Ramos (cell line): ENCODE data around the gene BBS1.

Source experiments
- in situ Hi-C: fragments of 300-500 bp; cut with MboI; formaldehyde crosslinking; loops from one replicate; pipeline ENCODE4 v1.14.3; 2022; ENCODE audit warnings: low sequenced_read_pairs; ENCODE audit not compliant: unreplicated experiment

The BBS1 gene

DNA sequence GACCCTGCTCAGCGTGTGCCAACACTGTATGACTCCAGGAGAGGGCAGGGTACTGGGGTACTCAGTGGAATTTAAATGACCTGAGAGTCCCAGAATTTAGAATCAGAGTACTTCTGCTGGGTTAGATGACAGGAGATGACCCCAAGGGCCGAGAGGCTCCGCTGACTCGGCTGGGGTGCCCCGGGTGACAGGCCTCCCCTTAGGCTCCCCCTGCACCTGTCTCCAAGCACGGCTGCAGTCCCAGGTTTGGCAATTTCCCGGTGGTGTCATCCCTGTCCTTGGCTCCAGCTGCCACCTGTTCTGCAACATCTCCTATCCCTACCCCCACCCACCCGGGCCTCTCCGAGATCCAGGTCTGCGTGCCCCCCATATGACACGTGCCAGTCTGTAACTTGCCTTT, 37.6 kb downstream of the BBS1 start:
- in situ Hi-C loops = no loop called here

DNA sequence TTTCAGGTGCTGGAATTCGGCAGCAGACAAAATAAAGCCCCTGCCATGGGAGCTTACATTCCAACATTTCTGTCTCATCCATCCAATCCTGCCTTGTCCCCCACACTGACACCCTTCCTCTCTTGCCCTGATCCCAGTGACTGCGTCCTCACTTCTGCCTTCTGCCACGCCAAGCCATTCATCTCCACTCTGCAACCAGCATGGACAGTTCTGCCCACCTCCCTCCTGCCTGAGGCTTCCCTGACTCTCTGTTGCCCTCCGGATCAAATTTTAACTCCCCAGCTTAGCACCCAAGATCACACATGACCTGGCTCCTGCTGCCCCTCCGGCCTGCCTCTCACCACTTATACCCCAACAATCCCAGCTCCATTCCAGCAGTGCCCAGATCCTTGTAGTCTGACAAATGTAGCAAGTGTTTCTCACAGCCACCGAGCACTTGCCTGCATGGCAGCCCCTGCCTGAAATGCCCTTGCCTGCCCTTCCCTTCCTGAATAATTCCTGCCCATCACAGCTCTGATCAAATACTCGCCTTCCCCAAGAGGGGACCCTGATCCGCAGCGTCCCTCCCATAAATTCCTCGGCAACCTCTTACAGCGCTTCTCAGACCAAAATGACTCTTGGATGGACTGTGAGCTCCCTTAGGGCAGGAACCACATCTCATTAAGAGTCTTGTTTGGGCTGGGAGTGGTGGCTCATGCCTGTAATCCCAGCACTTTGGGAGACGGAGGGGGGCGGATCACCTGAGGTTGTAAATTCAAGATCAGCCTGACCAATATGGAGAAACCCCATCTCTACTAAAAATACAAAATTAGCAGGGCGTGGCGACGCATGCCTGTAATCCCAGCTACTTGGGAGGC, 38.6 kb downstream of the BBS1 start:
- in situ Hi-C loops = no loop called here

DNA sequence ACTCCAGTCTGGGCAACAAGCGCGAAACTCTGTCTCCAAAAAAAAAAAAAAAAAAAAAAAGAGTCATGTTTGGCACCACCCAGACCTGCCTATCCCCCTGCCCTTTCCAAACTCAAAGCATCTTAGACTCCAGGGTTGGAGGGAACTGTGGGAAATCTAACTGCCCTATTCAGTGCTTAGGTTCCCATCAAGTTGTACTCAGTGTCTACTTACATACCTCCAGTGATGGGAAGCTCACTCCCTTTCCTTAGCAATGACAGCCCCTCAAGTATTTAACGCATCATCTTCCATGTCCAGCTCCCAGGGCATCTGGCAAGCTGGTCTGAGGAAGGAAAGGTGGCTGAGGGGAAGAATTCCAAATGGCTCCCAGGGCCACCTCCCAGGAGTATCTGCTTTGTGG, 39.3 kb downstream of the BBS1 start:
- in situ Hi-C loops = no loop called here

DNA sequence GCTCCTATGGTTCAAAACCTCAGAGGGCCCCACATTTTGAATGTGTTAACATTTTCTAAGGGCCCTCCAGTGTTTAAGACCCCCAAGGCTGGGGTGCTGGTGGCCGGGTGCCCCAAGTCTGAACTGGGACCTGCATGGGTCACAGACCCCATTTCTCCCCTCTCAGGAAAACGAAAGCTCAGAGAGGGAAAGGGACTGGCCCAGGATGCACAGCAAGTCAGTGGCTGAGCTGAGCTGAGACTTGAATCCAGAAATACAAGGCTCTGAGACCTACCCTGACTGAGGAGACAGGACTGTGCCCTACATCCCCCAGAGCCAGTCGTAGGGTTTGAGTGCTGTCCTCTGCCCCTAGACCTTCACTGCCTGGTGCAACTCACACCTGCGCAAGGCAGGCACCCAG, 40.5 kb downstream of the BBS1 start:
- in situ Hi-C loops = no loop called here

DNA sequence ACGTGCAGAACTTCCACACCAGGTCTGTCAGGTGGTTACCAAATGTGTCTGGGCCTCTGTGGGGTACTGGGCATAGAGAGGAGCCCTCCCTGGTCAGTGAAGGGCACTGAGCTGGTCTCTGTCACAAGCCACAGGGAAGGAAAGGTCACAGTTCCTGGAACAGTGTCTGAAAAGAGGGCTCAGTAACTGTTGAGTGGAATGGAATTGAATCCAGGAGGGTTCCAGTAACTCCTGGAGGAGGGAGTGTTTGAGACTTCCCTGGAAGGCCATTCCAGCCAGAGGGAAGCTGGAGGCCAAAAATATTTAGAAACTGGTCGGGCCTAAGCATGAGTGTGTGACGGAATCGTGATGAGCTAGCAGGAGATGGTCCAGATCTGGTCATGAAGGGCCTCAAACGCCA, 44.2 kb downstream of the BBS1 start:
- in situ Hi-C loops = no loop called here

DNA sequence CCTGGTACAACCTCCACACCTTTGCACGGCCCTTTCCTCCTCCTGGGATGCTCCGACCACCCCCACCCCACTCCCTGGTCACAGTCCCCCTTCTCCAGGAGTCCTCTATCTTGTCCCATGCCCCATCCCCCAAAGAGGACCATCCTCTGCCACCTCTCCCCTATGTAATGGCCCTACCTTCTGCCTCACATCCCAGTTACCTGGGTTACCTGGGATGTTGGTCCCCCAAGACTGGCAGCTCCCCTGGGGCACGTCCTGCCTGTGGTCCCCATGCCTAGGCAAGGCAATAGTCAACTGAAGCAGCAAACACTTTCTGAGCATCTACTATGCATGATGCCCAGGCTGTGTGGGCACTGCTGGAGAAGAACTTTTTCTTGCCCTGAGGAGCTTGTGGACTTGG, 45.0 kb downstream of the BBS1 start:
- in situ Hi-C loops = no loop called here

DNA sequence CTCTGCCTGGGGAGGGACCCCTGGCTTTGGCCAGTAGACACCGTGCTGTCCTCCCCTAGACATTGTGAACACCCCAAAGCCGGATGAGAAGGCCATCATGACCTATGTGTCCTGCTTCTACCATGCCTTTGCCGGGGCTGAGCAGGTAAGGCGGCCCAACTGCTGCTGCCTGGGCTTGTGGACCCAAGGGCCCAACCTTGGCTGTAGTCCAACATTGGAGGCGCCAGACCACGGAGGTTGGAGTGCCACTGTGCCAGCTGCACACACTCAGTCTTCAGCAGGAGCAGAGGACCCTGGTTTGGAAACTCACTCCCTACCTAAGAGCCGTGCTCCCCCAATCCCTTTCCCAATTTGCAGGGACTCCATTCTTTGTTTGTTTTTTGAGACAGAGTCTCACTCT, 45.7 kb downstream of the BBS1 start:
- in situ Hi-C loops = no loop called here

DNA sequence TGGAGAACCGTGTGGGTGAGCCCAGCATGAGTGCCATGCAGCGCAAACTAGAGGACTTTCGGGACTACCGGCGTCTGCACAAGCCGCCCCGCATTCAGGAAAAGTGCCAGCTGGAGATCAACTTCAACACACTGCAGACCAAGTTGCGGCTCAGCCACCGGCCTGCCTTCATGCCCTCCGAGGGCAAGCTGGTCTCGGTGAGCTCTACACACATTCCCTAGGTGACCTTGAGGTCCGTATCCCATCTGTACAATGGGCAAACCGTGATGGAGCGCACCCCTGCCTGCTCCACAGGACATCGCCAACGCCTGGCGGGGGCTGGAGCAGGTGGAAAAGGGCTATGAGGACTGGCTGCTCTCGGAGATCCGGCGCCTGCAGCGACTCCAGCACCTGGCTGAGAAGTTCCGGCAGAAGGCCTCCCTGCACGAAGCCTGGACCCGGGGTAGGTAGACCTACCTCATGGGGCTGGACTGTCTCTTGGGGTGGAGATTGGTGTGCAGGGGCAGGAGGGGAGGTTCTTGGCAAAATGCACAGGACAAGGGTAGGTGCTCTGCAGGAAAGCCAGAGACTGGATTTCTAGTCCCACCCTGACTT, 47.4 kb downstream of the BBS1 start:
- in situ Hi-C loops = no loop called here

DNA sequence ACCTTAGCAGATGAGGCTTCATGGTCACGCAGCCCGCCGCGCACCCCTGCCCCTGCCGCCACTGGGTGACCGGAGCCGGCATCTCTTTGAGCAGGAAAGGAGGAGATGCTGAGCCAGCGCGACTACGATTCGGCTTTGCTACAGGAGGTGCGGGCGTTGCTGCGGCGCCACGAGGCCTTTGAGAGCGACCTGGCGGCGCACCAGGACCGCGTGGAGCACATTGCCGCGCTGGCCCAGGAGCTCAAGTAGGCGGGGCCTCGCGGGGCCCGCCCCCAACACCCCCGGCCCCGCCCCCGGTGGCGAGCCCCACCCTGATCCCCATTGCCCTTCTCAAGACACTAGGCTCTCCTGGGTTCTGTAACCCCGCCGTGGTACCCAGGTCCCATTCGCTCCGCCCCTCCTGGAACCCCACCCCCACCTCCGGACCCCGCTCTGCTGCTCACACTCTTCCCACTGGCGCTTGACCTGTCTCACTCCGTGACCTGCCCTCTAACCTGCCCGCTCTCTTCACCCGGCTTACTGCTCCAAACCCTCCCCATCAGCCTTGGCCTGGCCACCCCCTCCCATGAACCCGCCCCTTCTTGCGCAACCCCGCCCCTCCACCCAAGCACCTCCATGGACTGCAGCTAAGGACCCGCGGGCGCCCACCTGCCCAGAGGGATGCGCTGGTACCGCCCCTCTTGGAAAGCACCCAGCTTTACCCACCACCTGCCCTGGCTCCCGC, 48.9 kb downstream of the BBS1 start:
- in situ Hi-C loops = no loop called here

DNA sequence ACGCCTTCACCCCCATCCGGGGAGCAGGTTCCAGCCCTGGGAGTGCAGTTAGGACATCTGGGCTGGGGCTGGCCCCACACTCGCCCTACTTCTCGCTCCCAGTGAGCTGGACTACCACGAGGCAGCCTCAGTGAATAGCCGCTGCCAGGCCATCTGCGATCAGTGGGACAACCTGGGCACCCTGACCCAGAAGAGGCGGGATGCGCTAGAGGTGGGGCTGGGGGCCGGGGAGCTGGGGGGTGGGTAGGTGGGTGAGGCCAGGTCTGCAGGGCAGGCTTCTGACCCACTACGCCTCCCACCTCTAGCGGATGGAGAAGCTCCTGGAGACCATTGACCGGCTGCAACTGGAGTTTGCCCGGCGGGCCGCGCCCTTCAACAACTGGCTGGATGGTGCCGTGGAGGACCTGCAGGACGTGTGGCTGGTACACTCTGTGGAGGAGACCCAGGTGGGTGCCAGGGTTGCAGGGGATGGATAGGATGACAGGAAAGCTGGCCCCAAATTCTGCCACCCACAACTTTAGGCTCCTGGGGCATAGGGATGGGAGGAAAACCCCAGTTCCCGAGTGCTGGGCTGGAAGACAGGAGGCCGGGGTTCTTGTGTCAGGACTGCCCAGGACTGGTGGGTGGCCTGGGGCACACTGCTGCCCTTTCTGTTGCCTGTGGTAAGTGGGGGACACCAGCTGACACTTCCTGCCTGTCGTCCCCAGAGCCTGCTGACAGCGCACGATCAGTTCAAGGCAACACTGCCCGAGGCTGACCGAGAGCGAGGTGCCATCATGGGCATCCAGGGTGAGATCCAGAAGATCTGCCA, 49.6 kb downstream of the BBS1 start:
- in situ Hi-C loops = no loop called here

DNA sequence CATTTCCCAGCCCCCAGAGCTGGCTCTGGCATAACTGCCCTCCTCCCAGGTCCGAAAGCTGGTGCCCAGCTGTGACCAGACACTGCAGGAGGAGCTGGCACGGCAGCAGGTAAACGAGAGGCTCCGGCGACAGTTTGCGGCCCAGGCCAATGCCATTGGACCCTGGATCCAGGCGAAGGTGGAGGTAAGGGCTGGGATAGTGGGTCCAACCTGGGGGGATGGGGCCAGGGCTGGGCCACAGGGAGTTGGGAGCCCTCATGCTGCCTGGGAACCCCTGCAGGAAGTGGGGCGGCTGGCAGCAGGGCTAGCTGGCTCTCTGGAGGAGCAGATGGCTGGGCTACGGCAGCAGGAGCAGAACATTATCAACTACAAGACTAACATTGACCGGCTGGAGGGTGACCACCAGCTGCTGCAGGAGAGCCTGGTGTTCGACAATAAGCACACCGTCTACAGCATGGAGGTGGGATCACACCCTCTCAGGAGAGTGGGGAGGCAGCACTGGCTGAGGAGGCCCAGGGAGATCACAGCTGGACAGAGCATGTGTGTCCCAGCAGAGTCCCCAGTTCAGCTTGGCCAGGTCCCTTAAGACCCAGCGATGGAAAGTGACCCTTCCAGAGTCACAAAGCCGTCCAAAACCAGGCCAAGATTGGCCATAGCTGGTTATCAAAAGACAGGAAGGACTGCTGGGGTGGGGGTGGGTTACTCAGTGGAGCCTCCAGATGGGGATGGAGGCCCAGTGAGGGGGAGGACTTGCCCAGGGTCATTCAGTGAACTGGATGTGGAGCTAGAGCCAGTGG, 50.9 kb downstream of the BBS1 start:
- in situ Hi-C loops = no loop called here

DNA sequence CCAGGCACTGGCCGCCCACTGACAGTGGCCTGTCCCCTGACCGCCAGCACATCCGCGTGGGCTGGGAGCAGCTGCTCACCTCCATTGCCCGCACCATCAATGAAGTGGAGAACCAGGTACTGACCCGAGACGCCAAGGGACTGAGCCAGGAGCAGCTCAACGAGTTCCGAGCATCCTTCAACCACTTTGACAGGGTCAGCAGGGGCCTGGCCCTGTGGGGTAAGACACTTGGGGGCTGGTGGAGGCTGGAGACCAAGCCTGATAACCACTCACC, 51.5 kb downstream of the BBS1 start:
- in situ Hi-C loops = no loop called here

DNA sequence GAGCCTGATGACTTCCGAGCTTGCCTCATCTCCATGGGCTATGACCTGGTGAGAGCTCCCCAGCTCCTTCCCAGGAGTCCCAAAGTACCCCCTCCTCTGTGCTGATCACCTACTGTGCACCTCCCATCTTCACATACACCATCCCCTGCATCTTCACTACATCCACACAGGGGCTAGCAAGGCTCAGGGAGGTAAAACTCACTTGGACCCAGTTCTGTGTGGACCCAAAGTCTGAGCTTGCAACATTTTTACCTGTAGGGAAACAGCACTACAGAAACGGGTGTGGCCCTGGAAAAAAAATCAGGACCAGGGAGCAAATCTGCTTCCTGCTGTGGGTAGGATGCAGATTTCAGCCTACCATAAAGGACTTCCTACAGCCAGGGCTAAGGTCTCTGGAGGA, 51.8 kb downstream of the BBS1 start:
- in situ Hi-C loops = no loop called here

DNA sequence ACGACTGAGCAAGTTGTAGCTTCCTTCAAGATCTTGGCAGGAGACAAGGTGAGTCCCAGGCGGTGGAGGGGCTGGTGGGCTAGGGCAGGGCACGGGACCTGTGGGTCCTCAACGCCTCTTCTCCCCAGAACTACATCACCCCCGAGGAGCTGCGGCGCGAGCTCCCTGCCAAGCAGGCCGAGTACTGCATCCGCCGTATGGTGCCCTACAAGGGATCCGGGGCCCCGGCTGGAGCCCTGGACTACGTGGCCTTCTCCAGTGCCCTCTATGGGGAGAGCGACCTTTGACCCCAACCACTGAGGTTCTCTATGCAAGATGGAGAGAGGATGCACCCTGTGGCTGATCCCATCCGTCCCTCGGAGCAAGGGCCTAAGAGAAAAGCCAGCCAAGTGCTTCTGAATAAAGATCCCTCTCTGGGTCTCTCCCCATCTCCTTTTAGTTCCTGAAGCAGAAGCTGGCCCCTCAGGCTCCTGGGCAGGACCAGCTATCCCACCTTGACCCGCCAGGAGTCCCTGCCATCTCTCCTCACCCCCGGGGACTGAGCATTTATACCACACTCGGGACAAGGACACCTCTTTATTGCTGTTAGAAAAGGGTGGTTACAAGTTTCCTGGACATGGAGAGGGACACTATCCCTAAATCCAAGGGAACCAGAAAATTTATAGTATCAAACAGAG, 52.6 kb downstream of the BBS1 start:
- in situ Hi-C loops = no loop called here

DNA sequence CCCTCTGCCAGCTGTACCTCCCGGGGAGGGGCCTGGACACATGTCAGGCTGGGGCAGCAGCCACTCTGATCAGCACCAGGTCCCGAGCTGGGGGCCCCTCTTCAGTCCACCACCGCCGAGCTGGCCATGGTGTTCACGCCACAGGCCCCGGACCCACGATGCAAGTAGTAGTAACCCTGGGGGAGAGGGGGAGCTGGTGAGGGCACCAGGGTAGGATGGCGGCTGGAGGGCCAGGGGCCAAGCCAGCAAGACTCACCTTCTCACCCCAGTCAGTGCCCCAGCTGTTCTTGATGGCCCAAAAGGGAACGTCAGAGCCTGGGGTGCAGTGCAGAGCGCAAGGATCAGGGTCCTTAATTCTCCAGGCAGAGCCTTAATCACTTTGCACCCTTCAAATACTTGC, 53.4 kb downstream of the BBS1 start:
- in situ Hi-C loops = no loop called here

DNA sequence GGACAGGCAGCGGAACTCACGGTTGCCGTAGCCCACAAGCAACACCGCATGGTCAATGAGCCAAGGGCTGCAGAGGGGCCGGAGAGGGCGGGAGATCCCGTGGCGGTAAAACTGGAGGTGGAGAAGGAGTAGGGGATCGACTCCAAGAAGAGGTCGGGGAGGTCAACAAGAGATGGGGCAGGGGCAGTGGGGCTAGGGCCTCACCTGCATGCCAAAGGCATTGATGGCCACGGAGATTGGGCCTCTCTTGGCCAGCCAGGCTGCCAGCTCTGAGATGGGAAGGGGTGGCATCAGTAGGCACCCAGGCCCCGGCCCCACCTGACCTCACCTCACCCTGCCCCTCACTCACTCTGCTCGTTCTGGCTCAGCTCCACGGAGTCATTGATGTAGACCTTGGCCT, 54.1 kb downstream of the BBS1 start:
- in situ Hi-C loops = no loop called here

DNA sequence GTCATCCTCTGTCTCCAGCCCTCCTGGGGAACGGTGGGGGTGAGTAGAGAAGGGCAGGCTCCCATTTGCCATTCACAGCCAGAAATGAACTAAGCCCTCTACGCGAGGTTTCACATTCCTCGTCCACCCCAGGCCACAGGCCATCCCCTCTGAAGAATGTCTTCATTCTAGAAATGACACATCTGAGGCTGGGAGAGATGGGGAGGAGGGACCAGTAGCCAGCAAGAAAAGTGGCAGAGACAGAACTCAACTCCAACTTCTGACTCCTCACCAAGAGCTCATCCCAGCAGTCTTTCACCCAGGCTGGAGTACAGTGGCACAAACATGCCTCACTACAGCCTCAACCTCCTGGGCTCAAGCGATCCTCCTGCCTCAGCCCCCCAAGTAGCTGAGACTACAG, 54.5 kb downstream of the BBS1 start:
- in situ Hi-C loops = no loop called here

DNA sequence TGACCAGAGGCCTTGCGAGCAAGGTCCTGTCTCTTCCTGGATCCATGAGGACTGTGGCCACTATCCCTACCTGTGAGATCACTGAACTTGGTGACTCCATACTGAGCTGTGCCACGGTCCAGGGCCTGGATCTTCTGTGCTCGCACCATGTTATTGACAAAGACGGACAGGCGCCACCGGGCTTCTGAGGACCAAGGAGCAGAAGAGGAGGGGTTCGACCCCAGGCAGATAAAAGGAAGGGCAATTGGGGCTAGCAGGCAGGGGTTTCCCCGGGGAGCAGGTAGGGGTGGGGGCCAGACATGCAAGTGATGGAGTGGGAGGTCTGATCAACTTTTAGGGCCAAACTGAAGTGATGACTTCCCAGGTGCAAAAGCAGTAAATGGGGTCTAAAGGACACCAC, 55.8 kb downstream of the BBS1 start:
- in situ Hi-C loops = no loop called here

DNA sequence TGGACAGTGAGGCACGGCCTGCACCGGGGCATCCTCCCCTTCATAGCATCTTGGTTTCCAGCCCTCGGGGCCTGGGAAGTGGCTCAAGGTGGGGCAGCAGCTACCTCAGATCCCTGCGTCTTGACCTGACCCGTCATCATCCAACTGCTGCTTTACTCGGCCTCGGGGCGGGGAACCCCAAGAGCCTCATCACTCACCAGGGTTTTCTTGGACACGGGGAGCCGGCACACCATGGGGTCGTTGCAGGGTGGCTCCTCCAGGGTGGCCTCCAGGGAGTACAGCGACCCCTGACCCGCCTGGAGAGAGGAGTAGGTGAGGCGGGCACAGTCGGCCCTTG, 57.3 kb downstream of the BBS1 start:
- in situ Hi-C loops = no loop called here
